ENCODE results near the gene ACSL1. TPM values are rescaled to one million over a fixed set of nuclear protein-coding genes. Genes with fewer than 3 reads are reported as not detected.

Gene ACSL1
- total RNA-seq, 1 experiment from 2014 or later: 3.5 TPM

GRCh38 chr4:184806711-184807110 lies 19.1 kb downstream of the ACSL1 start:
- Histone ChIP-seq H3K18ac (ENCODE audit: insufficient read length, low read depth, low read length) (no peak overlapping the region), H2AK5ac (ENCODE audit: insufficient read length, low read length) (no peak overlapping the region), H2BK15ac (ENCODE audit: low read depth, low read length) (no peak overlapping the region), H4K5ac (ENCODE audit: insufficient read length, low read depth, low read length) (no peak overlapping the region), H3K27ac (ENCODE audit: insufficient read length, low read depth, low read length) (no peak overlapping the region), H3K79me1 (ENCODE audit: insufficient read depth, low read depth, low read length, poor library complexity, severe bottlenecking) (no peaks in the 10 kb centered on the region), H3K79me2 (ENCODE audit: insufficient read depth, low read length) (no peaks in the 10 kb centered on the region), H3K4me1 (ENCODE audit: insufficient read depth, low read length) (peaks cover 6% of the 10 kb centered on the region), H3K9me3 (ENCODE audit: control insufficient read depth, low read depth, low read length) (no peaks in the 10 kb centered on the region), H2AFZ (ENCODE audit: low read length) (no peak overlapping the region), H3K9ac (ENCODE audit: extremely low read depth, insufficient read length, low read length) (no peak overlapping the region), H3K23ac (ENCODE audit: insufficient read length, low read depth, low read length) (no peak overlapping the region), H2BK120ac (ENCODE audit: low read depth, low read length, poor library complexity, severe bottlenecking) (no peak overlapping the region), H4K8ac (replicated peaks; ENCODE audit: insufficient read length, low read depth, low read length) (no peak overlapping the region), H4K20me1 (ENCODE audit: control insufficient read depth, insufficient read depth, insufficient read length) (no peaks in the 10 kb centered on the region), H2BK5ac (ENCODE audit: insufficient read length, low read length) (no peak overlapping the region), H3K27me3 (ENCODE audit: insufficient read depth, low read length) (no peaks in the 10 kb centered on the region), H3K23me2 (ENCODE audit: insufficient read length, low read depth, low read length, poor library complexity, severe bottlenecking) (no peaks in the 10 kb centered on the region), H3K4me2 (ENCODE audit: insufficient read depth, insufficient read length, low read length) (no peak overlapping the region), H4K91ac (ENCODE audit: insufficient read length, low read depth, low read length) (no peak overlapping the region), H2BK12ac (ENCODE audit: insufficient read length, low read depth, low read length) (no peak overlapping the region), H3T11ph (ENCODE audit: low read length) (no peak overlapping the region), H3K56ac (ENCODE audit: insufficient read length, low read depth, low read length) (no peak overlapping the region), H3K14ac (ENCODE audit: insufficient read depth, low read length) (no peak overlapping the region), H2BK20ac (ENCODE audit: low read depth, low read length, poor library complexity, severe bottlenecking) (no peak overlapping the region), H3K4ac (ENCODE audit: low read depth, low read length) (no peak overlapping the region)
- DNase-seq: no peak
- H3K4me1 Mint-ChIP-seq: peaks cover 30 to 32% of the 10 kb centered on the region in 2 experiments
- TF ChIP-seq CTCF (conservative IDR thresholded peaks at IDR 0.05): no peak
- H3K27me3 Mint-ChIP-seq (ENCODE audit: low read depth): peaks cover 17% of the 10 kb centered on the region
- no peaks in the 10 kb centered on the region for H3K9me3 Mint-ChIP-seq
- H3K36me3 Mint-ChIP-seq (ENCODE audit: insufficient read depth in 1 of 3, low read depth in 3 of 3): no peaks in the 10 kb centered on the region
- WGBS (ENCODE audit: extremely low coverage, insufficient read length, low lambda C conversion rate): no CpG with 5 or more reads among the region's 1 CpG
- H3K27ac Mint-ChIP-seq: no peak overlapping the region
- H3K4me3 Mint-ChIP-seq: no peak overlapping the region
